Gastrocnemius medialis (tissue), 4 donors: ENCODE data around the gene UTP11. TPM values are rescaled to one million over a fixed set of nuclear protein-coding genes. Genes with fewer than 3 reads are reported as not detected.

Source experiments
- ATAC-seq, 2 donors: fragments of 150-250 bp; one replicate each; pipeline ENCODE4 v1.9.1; 2016
- DNase-seq, 2 donors: peaks; one replicate each; pipeline ENCODE4 v3.0.0-alpha.2; 2019
- H3K27ac ChIP-seq, 4 donors: fragments of 200-600 bp; sonication (generic); 1 replicate in 1 of 4; 2 replicates in 3 of 4; pipeline ENCODE4 v1.5.1; 2016 to 2018; ENCODE audit warnings: mild to moderate bottlenecking in 2 of 4, moderate library complexity in 1 of 4
- H3K27me3 ChIP-seq, 3 donors: fragments of 200-600 bp; sonication (generic) in 2 of 3; 1 replicate in 1 of 3; 2 replicates in 2 of 3; pipeline versions ENCODE4 v1.5.1 to v1.6.0; 2016 to 2019; ENCODE audit warnings: mild to moderate bottlenecking in 1 of 3, moderate library complexity in 1 of 3
- H3K36me3 ChIP-seq, 2 donors: fragments of 200-600 bp; sonication (generic) in 1 of 2; one replicate each; pipeline ENCODE4 v1.5.1; 2017 to 2018
- H3K4me1 ChIP-seq, 2 donors: fragments of 200-600 bp; sonication (generic) in 1 of 2; one replicate each; pipeline ENCODE4 v1.5.1; 2016 to 2017; ENCODE audit warnings: mild to moderate bottlenecking in 2 of 2
- H3K4me3 ChIP-seq, 4 donors: fragments of 200-600 bp; sonication (generic) in 3 of 4; 1 replicate in 1 of 4; 2 replicates in 3 of 4; pipeline ENCODE4 v1.5.1; 2016 to 2019; ENCODE audit warnings: mild to moderate bottlenecking in 2 of 4
- H3K9me3 ChIP-seq, 3 donors: fragments of 200-600 bp; sonication (generic) in 2 of 3; 1 replicate in 1 of 3; 2 replicates in 2 of 3; pipeline ENCODE4 v1.5.1; 2016 to 2019
- CTCF ChIP-seq, 5 experiments: fragments of 450-650 bp in 3 of 5; fragments of 200-600 bp in 2 of 5; sonication (generic) in 2 of 5; IDR thresholded peaks in 4 of 5; conservative IDR thresholded peaks in 1 of 5; 1 replicate in 4 of 5; 2 replicates in 1 of 5; pipeline ENCODE4 v1.5.1; 2016 to 2019; ENCODE audit warnings: antibody characterized with exemption in 5 of 5, mild to moderate bottlenecking in 3 of 5, moderate library complexity in 3 of 5
- POLR2A ChIP-seq, 2 donors: fragments of 450-650 bp; IDR thresholded peaks; one replicate each; pipeline ENCODE4 v1.6.1; 2017; ENCODE audit warnings: antibody characterized with exemption in 2 of 2, mild to moderate bottlenecking in 2 of 2, moderate library complexity in 2 of 2
- in situ Hi-C, 4 donors: fragments of 200-750 bp; cut with MboI; loops; one replicate each; pipeline versions ENCODE4 v1.15.0 to v1.8.0; 2017; ENCODE audit warnings: low sequenced_read_pairs in 4 of 4
- intact Hi-C: fragments of 100-400 bp; cut with DNase I; formaldehyde crosslinking; loops from one replicate; pipeline ENCODE4 v1.15.1; 2023; ENCODE audit warnings: low total_unique reads
- total RNA-seq, 4 donors: library from RNA; depleted of rRNA; stranded (reverse); fragments of >200 nt; gene quantifications; one replicate each; pipeline versions ENCODE4 v1.1.0 to v1.2.3, GENCODE V29; 2016

UTP11 gene
- total RNA-seq, 4 donors from 2014 or later, result 141 to 206 (median 186) TPM

GRCh38 chr1:38062361-38063288 lies 50.1 kb downstream of the UTP11 start:
- no peak for DNase-seq
- in situ Hi-C loops (loop anchor here in 2 of 4 donors (25.0 kb wide), 2 partner anchors 750 to 775 kb away; no protein-coding TSS in a partner anchor), intact Hi-C loops (no loop called here)
- H3K36me3 ChIP-seq, result no peaks in the 10 kb centered on the region
- H3K27me3 ChIP-seq, result no peaks in the 10 kb centered on the region
- no peaks in the 10 kb centered on the region for H3K9me3 ChIP-seq
- ATAC-seq, result no peak
- H3K4me1 ChIP-seq, result no peaks in the 10 kb centered on the region
- no peak for TF ChIP-seq POLR2A (IDR thresholded peaks at IDR 0.05)
- no peak for TF ChIP-seq CTCF (IDR thresholded peaks at IDR 0.05 in 4 of 5, conservative IDR thresholded peaks at IDR 0.05 in 1 of 5)
- no peak overlapping the region for H3K27ac ChIP-seq
- H3K4me3 ChIP-seq, result no peak overlapping the region

- H3K27me3 ChIP-seq, result no peaks in the 10 kb centered on the region
- ATAC-seq, result no peak
- in situ Hi-C loops, result loop anchor here in 2 of 4 donors (25.0 kb wide), 2 partner anchors 749 to 774 kb away; no protein-coding TSS in a partner anchor
- no peak overlapping the region for H3K27ac ChIP-seq
- H3K4me1 ChIP-seq, result no peaks in the 10 kb centered on the region
- H3K4me3 ChIP-seq, result no peak overlapping the region
- no peaks in the 10 kb centered on the region for H3K36me3 ChIP-seq
- H3K9me3 ChIP-seq, result no peaks in the 10 kb centered on the region
- intact Hi-C loops, result no loop called here
- TF ChIP-seq POLR2A (IDR thresholded peaks at IDR 0.05), result no peak
- DNase-seq, result no peak
Measured at GRCh38 chr1:38063616-38064015, 51.1 kb downstream of the UTP11 start.

- TF ChIP-seq CTCF (IDR thresholded peaks at IDR 0.05 in 4 of 5, conservative IDR thresholded peaks at IDR 0.05 in 1 of 5) (no peak), POLR2A (IDR thresholded peaks at IDR 0.05) (no peak)
- H3K36me3 ChIP-seq, result no peaks in the 10 kb centered on the region
- intact Hi-C loops (no loop called here), in situ Hi-C loops (loop anchor here in 2 of 4 donors (25.0 kb wide), 2 partner anchors 748 to 773 kb away; no protein-coding TSS in a partner anchor)
- DNase-seq, result no peak
- no peak for ATAC-seq
- H3K9me3 ChIP-seq, result no peaks in the 10 kb centered on the region
- H3K27ac ChIP-seq, result no peak overlapping the region
- H3K27me3 ChIP-seq, result no peaks in the 10 kb centered on the region
- no peaks in the 10 kb centered on the region for H3K4me1 ChIP-seq
- no peak overlapping the region for H3K4me3 ChIP-seq
Measured at GRCh38 chr1:38064197-38064903, 51.8 kb downstream of the UTP11 start.

GRCh38 chr1:38068220-38068979 lies 55.9 kb downstream of the UTP11 start:
- Histone ChIP-seq H3K4me1 (no peaks in the 10 kb centered on the region), H3K36me3 (no peaks in the 10 kb centered on the region), H3K9me3 (no peaks in the 10 kb centered on the region), H3K27me3 (peaks cover 0 to 16% (median 0%) of the 10 kb centered on the region in 3 donors), H3K27ac (no peak overlapping the region), H3K4me3 (no peak overlapping the region)
- intact Hi-C loops (no loop called here), in situ Hi-C loops (loop anchor here in 2 of 4 donors (25.0 kb wide), 2 partner anchors 744 to 769 kb away; no protein-coding TSS in a partner anchor)
- ATAC-seq, result no peak
- no peak for TF ChIP-seq POLR2A (IDR thresholded peaks at IDR 0.05)
- TF ChIP-seq CTCF (IDR thresholded peaks at IDR 0.05 in 4 of 5, conservative IDR thresholded peaks at IDR 0.05 in 1 of 5), result no peak
- DNase-seq, result no peak
